Karpas-422 (cell line): ENCODE results near the gene GLIS1. TPM values are rescaled to one million over a fixed set of nuclear protein-coding genes. Genes with fewer than 3 reads are reported as not detected.

ENCODE experiments used
- DNase-seq: peaks from one replicate; pipeline ENCODE4 v3.0.0-alpha.2; 2015
- H2AFZ ChIP-seq: fragments of 200-600 bp; sonication (generic); 2 replicates; pipeline ENCODE4 v1.6.1; 2014; ENCODE audit warnings: antibody characterized with exemption, low read length, mixed read lengths
- H3K27ac ChIP-seq: fragments of 200-600 bp; sonication (generic); 2 replicates; pipeline ENCODE4 v1.5.1; 2014; ENCODE audit warnings: mild to moderate bottlenecking, low read length, moderate library complexity
- H3K27me3 ChIP-seq: fragments of 200-600 bp; sonication (generic); 2 replicates; pipeline ENCODE4 v1.6.1; 2014; ENCODE audit warnings: low read length, mixed read lengths
- H3K36me3 ChIP-seq: fragments of 200-600 bp; sonication (generic); 2 replicates; pipeline ENCODE4 v1.6.1; 2014; ENCODE audit warnings: low read length, mixed read lengths; ENCODE audit not compliant: insufficient read depth
- H3K4me1 ChIP-seq: fragments of 200-600 bp; sonication (generic); 2 replicates; pipeline ENCODE4 v1.6.1; 2014; ENCODE audit warnings: mild to moderate bottlenecking, low read length, mixed read lengths
- H3K4me2 ChIP-seq: fragments of 200-600 bp; sonication (generic); 2 replicates; pipeline ENCODE4 v1.6.1; 2014; ENCODE audit warnings: low read length, low read depth, mild to moderate bottlenecking; ENCODE audit not compliant: poor library complexity, severe bottlenecking
- H3K4me3 ChIP-seq: fragments of 200-600 bp; sonication (generic); 2 replicates; pipeline ENCODE4 v1.5.1; 2014; ENCODE audit warnings: mild to moderate bottlenecking, antibody characterized with exemption, low read length, mixed read lengths
- H3K79me2 ChIP-seq: fragments of 200-600 bp; sonication (generic); 2 replicates; pipeline ENCODE4 v1.6.1; 2014; ENCODE audit warnings: mild to moderate bottlenecking, low read length, mixed read lengths
- H3K9ac ChIP-seq: fragments of 200-600 bp; sonication (generic); 2 replicates; pipeline ENCODE4 v1.6.0; 2014; ENCODE audit warnings: low read length
- H3K9me2 ChIP-seq: fragments of 200-600 bp; sonication (generic), shearing (Covaris generic); replicated peaks from 2 replicates; pipeline ENCODE4 v1.6.0; 2014; ENCODE audit warnings: mild to moderate bottlenecking, low read length, moderate library complexity; ENCODE audit not compliant: insufficient read depth
- H3K9me3 ChIP-seq: fragments of 300-700, 200-600 bp; sonication (generic); 2 replicates; pipeline ENCODE4 v1.6.1; 2014; ENCODE audit warnings: low read length, mixed read lengths
- H4K20me1 ChIP-seq: fragments of 200-600 bp; sonication (generic); 2 replicates; pipeline ENCODE4 v1.6.1; 2014; ENCODE audit warnings: mild to moderate bottlenecking, antibody characterized with exemption, low read length, low read depth; ENCODE audit not compliant: insufficient read depth
- total RNA-seq: library from RNA; depleted of rRNA; stranded (reverse); fragments of >200 nt; shearing (Covaris generic); gene quantifications from 2 replicates; pipeline ENCODE4 v1.2.3, GENCODE V29; 2014; ENCODE audit warnings: low replicate concordance

GLIS1 gene
- total RNA-seq, 1 experiment from 2014 or later, result not detected

GRCh38 chr1:53729456-53730223, 9.3 kb downstream of the GLIS1 start:
- no peak for DNase-seq
- Histone ChIP-seq H3K9ac (no peak overlapping the region), H3K9me3 (no peaks in the 10 kb centered on the region), H2AFZ (no peak overlapping the region), H3K27ac (no peak overlapping the region), H3K4me3 (no peak overlapping the region), H3K4me1 (no peaks in the 10 kb centered on the region), H3K9me2 (no peaks in the 10 kb centered on the region), H3K36me3 (no peaks in the 10 kb centered on the region), H3K4me2 (no peak overlapping the region), H3K79me2 (no peaks in the 10 kb centered on the region), H4K20me1 (no peaks in the 10 kb centered on the region), H3K27me3 (no peaks in the 10 kb centered on the region)

- H3K4me3 ChIP-seq, result no peak overlapping the region
- no peaks in the 10 kb centered on the region for H3K36me3 ChIP-seq
- H3K4me1 ChIP-seq, result no peaks in the 10 kb centered on the region
- H3K27me3 ChIP-seq, result no peaks in the 10 kb centered on the region
- DNase-seq, result no peak
- H3K9me3 ChIP-seq, result no peaks in the 10 kb centered on the region
- H3K4me2 ChIP-seq, result no peak overlapping the region
- H4K20me1 ChIP-seq, result no peaks in the 10 kb centered on the region
- no peak overlapping the region for H3K27ac ChIP-seq
- no peaks in the 10 kb centered on the region for H3K9me2 ChIP-seq
- H3K79me2 ChIP-seq, result no peaks in the 10 kb centered on the region
- H2AFZ ChIP-seq, result no peak overlapping the region
- H3K9ac ChIP-seq, result no peak overlapping the region
Observed at GRCh38 chr1:53728702-53729455, 10.1 kb downstream of the GLIS1 start.

DNA sequence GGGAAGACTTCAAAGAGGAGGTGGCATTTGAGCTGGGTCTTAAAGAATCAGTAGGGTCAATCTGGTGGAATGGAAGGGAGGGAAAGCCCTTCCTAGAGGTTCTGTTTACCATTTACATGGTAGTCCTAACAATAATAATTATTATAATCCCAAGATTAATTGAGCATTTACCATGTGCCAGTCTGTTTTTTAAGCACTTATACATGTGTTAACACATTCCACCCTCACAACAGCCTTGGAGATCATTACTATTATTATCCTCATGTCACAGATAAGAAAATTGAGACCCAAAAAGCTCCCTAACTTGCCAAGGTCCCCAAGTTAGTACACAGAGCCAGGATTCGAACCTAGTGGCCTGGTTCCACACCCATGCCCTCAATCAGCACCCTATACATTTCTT, 10.8 kb downstream of the GLIS1 start:
- H3K9me3 ChIP-seq, result no peaks in the 10 kb centered on the region
- no peaks in the 10 kb centered on the region for H3K27me3 ChIP-seq
- no peaks in the 10 kb centered on the region for H3K36me3 ChIP-seq
- H3K27ac ChIP-seq, result no peak overlapping the region
- H3K9ac ChIP-seq, result no peak overlapping the region
- H3K9me2 ChIP-seq, result no peaks in the 10 kb centered on the region
- no peaks in the 10 kb centered on the region for H3K79me2 ChIP-seq
- no peak for DNase-seq
- H4K20me1 ChIP-seq, result no peaks in the 10 kb centered on the region
- no peaks in the 10 kb centered on the region for H3K4me1 ChIP-seq
- no peak overlapping the region for H2AFZ ChIP-seq
- H3K4me2 ChIP-seq, result no peak overlapping the region
- no peak overlapping the region for H3K4me3 ChIP-seq

GRCh38 chr1:53727461-53728092, 11.4 kb downstream of the GLIS1 start:
- Histone ChIP-seq H3K4me2 (no peak overlapping the region), H3K79me2 (no peaks in the 10 kb centered on the region), H3K9me2 (no peaks in the 10 kb centered on the region), H3K9ac (no peak overlapping the region), H3K27me3 (no peaks in the 10 kb centered on the region), H3K4me3 (no peak overlapping the region), H3K9me3 (no peaks in the 10 kb centered on the region), H3K27ac (no peak overlapping the region), H3K4me1 (no peaks in the 10 kb centered on the region), H2AFZ (no peak overlapping the region), H3K36me3 (no peaks in the 10 kb centered on the region), H4K20me1 (no peaks in the 10 kb centered on the region)
- no peak for DNase-seq

DNA sequence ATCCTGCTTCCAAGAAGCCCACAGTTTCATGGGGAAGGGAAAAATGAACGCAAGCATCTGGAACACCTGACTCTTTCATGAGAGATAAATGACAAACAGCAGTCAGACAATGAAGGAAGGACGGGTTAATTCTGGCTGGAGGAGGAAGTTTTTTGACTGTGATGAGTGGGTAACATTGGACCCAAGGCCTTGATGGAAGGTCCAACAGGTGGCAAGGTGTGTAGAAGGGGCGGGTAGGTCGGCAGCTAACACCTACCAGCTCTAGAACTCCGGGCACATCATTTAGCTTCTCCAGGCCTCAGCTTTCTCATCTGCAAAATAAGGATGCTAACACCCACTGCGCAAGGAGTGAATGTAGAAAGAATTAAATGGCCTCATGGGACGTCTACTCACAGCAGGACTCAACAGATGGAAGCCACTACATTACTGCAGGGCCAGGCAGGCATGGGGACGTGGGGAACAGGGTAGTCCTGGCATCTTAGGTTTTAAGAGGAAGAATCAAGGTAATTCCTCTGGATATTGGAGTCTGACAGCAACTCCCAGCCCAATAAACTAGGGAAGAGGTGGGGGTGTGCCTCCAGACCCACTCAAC, 12.9 kb downstream of the GLIS1 start:
- Histone ChIP-seq H3K4me1 (no peaks in the 10 kb centered on the region), H3K9ac (no peak overlapping the region), H3K9me3 (no peaks in the 10 kb centered on the region), H3K27me3 (no peaks in the 10 kb centered on the region), H3K27ac (no peak overlapping the region), H4K20me1 (no peaks in the 10 kb centered on the region), H3K4me3 (no peak overlapping the region), H2AFZ (no peak overlapping the region), H3K36me3 (no peaks in the 10 kb centered on the region), H3K9me2 (no peaks in the 10 kb centered on the region), H3K4me2 (no peak overlapping the region), H3K79me2 (no peaks in the 10 kb centered on the region)
- DNase-seq, result no peak

GRCh38 chr1:53725238-53725689, 13.7 kb downstream of the GLIS1 start:
- H2AFZ ChIP-seq, result no peak overlapping the region
- H3K9me3 ChIP-seq, result no peaks in the 10 kb centered on the region
- H3K4me1 ChIP-seq, result no peaks in the 10 kb centered on the region
- no peaks in the 10 kb centered on the region for H3K36me3 ChIP-seq
- no peak overlapping the region for H3K9ac ChIP-seq
- no peak overlapping the region for H3K4me2 ChIP-seq
- no peaks in the 10 kb centered on the region for H3K79me2 ChIP-seq
- no peaks in the 10 kb centered on the region for H4K20me1 ChIP-seq
- no peaks in the 10 kb centered on the region for H3K9me2 ChIP-seq
- H3K4me3 ChIP-seq, result no peak overlapping the region
- H3K27me3 ChIP-seq, result no peaks in the 10 kb centered on the region
- no peak overlapping the region for H3K27ac ChIP-seq
- no peak for DNase-seq

GRCh38 chr1:53722025-53722424, 16.9 kb downstream of the GLIS1 start:
- H3K9me3 ChIP-seq, result no peaks in the 10 kb centered on the region
- H3K27me3 ChIP-seq, result no peaks in the 10 kb centered on the region
- H3K27ac ChIP-seq, result no peak overlapping the region
- no peaks in the 10 kb centered on the region for H3K9me2 ChIP-seq
- no peak overlapping the region for H2AFZ ChIP-seq
- H3K4me3 ChIP-seq, result no peak overlapping the region
- no peak overlapping the region for H3K4me2 ChIP-seq
- H3K79me2 ChIP-seq, result no peaks in the 10 kb centered on the region
- H3K9ac ChIP-seq, result no peak overlapping the region
- no peaks in the 10 kb centered on the region for H3K36me3 ChIP-seq
- H4K20me1 ChIP-seq, result no peaks in the 10 kb centered on the region
- DNase-seq, result no peak
- no peaks in the 10 kb centered on the region for H3K4me1 ChIP-seq

DNA sequence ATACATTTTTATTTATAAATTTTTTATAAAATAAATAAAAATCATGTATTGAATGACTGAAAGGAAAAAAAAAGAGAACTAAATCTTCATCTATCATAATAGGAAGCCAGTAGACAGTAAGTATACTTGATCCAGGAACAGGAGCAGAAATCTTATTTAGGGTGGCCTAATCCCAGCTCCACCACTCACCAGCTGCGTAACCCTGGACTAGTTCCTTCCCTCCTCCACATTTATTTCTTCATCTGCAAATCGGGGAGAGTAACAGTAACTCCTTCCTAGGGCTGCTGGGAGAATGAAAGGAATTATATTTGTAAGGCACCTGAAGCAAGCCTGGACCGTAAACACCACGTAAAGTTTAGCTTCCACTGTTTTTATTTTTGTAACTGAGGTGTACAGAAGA, 17.9 kb downstream of the GLIS1 start:
- H3K27me3 ChIP-seq, result no peaks in the 10 kb centered on the region
- H3K4me2 ChIP-seq, result no peak overlapping the region
- no peaks in the 10 kb centered on the region for H3K9me2 ChIP-seq
- no peak for DNase-seq
- no peaks in the 10 kb centered on the region for H3K4me1 ChIP-seq
- no peaks in the 10 kb centered on the region for H3K36me3 ChIP-seq
- no peak overlapping the region for H3K4me3 ChIP-seq
- no peak overlapping the region for H3K9ac ChIP-seq
- H3K79me2 ChIP-seq, result no peaks in the 10 kb centered on the region
- H3K27ac ChIP-seq, result no peak overlapping the region
- H3K9me3 ChIP-seq, result no peaks in the 10 kb centered on the region
- no peak overlapping the region for H2AFZ ChIP-seq
- no peaks in the 10 kb centered on the region for H4K20me1 ChIP-seq
